GM20431 (cell line): ENCODE results near the gene NTSR1.

Experiments
- in situ Hi-C: fragments of 300-500 bp; cut with MseI, MboI; formaldehyde crosslinking; loops from one replicate; pipeline ENCODE4 v1.15.0; 2020; ENCODE audit warnings: low sequenced_read_pairs; ENCODE audit not compliant: unreplicated experiment

The NTSR1 gene

DNA sequence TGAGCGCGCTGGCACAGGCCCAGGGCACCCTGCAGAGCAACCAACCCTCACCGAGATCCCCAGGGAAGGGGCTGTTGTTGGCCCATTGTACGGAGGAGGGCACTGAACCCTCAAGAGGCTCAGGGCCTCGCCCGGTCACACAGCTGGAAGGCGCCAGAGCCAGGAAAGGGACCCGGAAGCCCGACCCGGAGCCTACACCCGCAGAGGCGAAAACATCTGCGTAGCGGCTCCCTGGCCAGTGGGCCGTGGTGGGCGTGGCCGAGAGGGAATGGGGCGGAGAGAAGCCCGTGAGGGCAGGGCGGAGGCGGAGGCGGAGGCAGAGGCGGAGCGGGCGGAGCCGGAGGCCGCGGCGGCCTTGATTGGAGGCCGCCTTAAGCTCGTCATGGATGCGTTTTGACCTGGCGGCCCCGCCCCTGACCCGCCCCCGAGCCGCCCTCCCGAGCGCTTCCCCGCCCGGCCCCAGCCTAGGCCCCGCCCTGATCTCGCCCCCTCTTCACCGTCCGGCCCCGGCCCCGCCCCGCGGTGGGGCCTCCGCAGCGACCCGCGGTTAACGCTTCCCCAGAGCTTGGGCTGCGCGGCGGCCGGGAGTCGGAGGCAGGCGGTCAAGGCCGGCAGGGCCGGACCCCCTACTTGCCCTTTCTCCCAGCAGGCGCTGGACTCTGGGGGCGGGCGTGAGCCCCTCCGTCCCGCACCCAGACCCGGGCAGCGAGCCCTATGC lies 85.5 kb downstream of the NTSR1 start:
- in situ Hi-C loops: no loop called here

DNA sequence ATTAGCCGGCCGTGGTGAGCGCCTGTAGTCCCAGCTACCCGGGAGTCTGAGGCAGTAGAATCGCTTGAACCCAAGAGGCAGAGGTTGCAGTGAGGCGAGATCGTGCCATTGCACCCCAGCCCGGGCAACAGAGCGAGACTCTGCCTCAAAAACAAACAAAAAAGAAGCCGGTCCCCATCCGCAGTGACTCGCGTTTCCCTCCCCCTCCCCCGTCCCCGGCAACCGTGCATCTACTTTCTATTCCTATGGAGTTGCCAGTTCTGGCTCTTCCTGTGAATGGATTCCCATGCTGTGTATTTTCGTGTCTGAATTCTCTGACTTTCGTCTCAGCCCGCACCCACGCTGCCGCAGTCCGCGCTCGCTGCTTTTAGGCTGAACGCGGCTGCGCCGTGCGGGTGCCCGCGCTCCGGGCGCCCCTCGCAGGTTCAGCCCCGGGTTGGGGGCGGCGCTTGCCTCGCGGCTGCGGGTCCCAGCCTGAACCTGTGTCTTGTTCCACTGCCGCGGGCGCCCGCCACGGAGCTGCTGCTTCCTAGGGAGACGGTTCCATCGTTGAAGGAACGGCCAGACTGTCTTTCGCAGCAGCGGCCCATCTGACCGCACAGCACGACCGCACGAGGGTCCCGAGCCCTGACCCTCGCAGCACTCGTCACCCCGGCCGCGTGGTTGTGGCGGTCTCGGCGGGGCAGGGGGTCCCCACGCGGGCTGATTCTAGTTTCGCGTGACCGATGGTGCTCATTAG lies 86.6 kb downstream of the NTSR1 start:
- in situ Hi-C loops: no loop called here

DNA sequence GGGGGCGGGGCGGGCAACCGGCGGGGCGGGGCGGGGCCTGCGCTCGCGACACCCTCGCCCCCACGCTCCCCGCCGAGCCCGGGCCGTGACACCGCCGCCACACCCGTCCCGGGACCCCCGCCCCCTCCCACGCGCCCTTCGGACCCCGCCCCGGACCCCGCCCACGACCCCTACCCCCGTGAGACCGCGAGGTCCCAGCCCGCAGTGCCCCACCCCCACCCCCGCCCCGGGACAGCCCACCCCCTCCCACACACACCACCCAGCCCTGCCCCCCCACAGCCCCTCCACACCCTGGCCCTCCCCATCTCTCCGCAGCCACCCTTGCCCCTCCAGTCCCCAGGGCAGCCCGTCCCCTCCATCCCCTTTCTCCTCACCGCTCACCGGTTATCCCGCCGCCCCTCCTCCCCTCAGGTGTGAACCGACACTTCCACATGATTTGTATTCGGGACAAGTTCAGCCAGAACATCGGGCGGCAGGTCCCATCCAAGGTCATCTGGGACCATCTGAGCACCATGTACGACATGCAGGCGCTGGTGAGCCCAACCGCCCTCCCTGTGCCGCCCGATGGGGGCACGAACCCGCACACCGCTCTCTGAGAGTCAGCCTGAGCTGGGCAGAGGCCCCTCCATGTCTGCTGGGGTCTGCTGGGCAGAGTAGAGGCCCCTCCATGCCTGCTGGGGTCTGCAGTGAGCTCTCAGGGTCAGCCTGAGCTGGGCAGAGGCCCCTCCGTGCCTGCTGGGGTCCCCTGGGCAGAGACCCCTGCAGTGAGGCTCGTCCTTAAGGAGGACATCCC lies 88.3 kb downstream of the NTSR1 start:
- in situ Hi-C loops: no loop called here

DNA sequence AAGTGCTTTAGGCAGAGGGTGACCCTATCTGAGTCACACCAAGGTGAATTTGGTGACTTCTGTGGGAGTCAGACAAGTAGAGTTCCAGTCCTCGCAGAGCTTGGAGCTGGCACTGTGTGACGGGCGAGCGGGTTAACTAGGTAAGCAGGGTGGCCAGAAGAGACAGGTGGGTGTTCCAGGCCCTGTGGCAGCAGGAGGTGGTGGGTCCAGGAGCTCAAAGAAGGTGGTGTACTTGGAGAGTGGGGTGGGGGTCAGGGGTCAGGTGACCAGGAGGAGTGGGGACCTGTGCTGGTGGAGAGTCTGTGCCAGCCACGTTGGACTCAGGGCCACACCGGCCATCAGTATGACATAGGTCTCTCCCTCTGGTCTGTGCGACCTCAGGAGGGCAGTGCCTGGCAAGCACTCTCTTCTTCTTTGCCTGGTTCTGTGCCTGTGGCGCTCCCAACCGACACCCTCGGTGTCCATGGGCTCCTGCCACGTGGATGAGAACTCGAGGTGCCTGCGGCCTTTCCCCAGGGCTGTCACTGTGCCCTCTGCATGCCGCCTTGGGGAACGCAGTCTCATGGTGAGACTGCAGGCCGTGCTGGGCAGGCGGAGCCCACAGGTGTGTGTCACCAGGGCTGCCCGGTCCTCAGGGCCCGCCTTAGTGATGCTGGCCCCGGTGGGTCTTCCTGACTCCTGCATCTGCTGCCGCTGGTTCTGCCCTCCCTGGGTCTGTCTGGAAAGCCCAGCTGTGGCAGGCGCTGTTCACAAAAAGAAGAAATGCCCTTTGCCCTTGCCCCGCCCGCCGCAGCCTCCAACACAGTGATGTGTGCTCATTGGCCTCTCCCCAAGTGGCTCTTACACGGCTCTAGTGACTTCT lies 89.3 kb downstream of the NTSR1 start:
- in situ Hi-C loops: no loop called here

DNA sequence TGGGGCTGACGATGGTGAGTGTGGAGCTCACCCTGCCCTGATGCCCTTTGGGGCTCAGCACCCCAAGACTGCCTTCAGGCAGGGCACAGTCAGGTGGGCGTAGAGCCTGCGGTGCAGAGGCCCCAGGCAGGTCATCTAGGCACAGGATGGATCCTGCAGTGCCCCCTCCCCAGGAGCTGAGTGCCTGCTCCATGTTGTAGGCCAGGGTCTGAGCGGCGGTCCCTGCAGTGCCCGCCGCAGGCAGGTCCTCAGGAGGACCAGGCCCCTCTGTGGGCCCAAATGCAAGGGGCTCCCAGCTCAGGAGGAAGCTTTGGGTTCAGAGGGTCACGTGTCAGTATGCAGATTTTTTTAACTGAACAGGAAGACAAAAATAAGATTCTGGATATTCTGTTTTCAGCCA lies 90.4 kb downstream of the NTSR1 start:
- in situ Hi-C loops: no loop called here

DNA sequence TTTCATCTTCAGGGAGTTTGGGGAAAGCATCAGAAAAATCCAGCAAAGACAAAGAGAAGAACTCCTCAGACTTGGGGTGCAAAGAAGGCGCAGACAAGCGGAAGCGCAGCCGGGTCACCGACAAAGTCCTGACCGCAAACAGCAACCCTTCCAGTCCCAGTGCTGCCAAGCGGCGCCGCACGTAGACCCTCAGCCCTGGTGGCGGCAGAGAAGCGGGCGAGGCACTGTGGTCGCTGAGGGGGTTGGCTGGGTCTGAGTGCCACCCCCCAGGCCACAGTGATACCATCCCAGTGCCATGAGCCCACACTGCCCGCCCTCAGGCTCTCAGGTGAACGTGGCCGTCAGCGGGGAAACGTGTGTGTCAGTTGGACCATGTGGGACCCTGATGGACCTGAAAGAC lies 90.8 kb downstream of the NTSR1 start:
- in situ Hi-C loops: no loop called here

DNA sequence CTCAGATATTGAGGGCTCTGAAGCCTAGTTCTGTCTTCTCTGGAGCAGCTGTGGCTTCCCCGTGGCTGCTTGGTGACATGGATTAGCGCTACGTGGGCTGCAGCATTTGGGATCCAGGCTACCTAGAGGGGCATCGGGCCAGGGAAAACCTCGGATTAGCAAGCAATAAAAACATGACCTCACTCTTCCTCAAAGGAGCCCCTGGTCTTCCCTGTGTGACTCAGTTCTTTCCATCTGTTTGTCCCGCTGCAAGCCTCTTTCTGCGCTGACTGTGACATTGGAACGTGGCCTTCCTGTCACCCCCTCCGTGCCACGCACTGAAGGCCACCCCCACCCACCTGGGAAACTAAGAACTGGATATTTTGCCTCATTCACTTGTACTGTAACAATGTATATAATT lies 91.2 kb downstream of the NTSR1 start:
- in situ Hi-C loops: no loop called here

DNA sequence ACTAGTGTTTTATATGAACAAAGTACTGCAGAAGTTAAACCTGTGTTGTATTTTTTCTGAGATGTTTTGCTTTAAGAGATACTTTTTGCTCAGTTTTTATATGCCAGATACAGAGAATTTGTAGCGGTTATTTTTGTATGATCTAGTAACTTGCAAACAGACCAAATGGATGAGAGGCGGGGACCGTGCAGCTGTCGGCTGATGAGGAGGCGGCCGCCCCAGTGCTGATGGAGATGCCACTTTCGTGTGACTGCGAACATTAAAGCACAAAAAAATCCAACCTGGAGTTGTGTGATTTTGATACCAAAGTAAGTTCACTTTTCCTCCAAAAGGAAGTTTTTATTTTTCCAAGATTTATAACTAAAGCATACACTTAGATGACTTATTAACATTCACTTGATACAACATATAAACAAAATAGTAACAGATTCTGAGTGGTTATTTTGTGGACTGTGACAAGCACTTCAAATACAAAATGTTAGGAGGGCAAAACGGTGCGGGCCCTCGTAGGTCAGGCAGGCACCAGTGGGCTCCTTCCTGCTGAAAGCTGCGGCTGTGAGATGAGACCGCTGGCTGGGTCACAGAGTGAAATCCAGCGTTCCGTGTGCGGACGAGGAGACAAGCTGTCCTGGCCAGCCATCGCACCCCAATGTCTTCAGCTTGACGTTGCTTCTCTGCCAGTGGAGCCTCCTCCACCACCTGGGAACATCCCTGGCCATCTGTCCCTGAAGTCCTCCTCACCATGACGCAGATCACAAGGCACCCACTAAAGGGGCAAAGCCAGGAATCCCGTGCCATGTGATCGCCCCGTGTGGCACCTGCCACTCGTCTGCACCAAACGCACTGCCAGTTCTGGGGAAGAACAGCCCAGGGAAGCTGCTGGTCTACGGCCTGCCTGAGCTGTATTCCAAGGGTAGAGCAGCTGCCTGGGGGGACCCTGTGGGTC lies 92.0 kb downstream of the NTSR1 start:
- in situ Hi-C loops: no loop called here

DNA sequence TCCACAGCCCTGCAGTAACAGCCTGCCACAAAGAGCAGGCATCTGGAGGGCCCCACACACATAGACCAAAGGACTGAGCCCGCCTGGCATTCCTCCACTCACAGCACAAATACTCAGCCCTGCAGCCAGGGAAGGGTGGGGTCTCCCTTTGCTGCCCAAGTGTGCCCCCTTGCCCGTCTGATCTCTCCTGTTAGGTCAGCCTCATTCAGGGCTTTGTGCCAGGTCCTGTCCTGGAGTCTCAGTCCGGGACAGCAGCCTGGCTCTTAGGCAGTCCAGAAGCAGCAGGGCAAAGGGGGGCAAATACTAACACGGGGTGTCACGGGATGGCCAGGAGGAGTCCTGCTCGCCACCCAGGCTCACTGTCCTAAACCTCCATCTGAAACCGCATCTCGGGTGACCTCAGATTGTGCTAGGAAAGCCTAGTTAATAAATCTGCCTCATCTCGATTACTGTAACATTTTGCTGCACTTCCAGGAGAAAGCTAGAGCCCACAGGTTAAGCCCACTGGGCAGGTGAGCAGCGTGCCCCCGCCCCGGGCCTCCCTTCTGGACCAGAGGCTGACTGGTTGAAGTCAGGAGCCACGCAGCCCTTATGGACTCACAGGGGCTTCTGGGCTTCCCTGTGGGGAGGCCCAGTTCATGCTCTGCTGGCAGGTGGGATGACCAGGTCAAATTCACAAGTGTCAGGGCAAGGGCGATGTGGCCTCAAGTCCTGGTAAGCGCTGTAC lies 92.8 kb downstream of the NTSR1 start:
- in situ Hi-C loops: no loop called here

DNA sequence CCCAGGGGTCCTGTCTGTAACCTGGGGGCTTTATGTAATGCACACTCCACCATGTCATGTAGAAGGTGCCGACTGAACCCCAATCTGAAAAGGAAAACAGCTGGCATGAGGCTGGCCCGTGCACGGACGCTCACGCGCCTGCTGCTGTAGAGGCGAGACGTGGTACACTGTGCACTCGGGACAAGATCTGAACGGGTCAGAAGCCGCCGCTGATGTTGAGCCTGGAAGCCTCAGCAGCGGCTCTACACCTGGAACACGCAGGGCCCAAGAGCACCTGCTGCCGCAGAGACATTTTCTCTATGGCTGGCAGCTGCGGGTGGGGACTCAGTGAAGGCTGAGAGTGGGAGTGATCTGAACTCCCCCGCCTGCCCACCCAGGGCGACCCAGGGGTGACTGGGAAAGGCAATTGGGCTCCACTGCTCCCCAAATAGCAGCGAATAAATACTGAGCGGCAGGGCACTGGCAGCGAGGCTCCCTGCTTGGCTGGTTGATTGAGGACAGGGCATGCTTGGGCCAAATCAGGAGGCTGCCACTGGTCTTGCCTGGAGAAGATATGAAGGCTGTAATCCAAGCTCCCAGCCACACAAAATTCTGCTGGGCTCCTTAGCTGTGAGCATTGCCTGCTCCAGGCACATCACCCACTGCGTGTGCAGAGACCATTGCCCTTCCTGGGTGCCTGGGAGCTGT lies 93.5 kb downstream of the NTSR1 start:
- in situ Hi-C loops: no loop called here

DNA sequence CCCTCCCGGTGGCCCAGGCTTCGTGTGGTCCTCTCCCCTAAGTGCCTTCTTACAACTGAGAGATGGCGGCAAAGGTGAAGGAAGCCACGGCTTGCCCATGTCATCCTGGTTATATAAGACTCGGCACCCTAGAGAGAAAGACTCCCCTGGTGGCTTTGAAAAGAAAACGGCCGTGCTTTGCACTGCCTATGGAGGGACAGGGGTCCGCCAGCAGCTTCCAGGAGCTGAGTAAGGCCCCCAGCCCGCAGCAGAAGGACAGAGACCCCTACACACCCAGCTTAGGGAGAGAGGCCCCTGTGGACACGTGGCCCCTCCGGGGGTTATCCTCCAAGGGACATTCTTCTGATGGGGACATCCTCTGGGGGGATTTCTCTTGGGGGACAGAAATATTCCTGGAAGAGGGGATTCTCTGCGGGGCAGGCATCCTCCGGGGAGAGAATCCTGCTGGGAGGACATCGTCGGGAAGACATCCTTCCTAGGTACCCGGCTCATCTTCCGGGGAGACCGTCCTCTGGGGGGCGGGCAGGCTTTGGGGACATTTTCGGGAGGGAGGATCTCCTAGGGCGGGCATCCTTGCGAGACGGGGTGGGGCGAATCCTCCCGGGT lies 95.5 kb downstream of the NTSR1 start:
- in situ Hi-C loops: no loop called here

DNA sequence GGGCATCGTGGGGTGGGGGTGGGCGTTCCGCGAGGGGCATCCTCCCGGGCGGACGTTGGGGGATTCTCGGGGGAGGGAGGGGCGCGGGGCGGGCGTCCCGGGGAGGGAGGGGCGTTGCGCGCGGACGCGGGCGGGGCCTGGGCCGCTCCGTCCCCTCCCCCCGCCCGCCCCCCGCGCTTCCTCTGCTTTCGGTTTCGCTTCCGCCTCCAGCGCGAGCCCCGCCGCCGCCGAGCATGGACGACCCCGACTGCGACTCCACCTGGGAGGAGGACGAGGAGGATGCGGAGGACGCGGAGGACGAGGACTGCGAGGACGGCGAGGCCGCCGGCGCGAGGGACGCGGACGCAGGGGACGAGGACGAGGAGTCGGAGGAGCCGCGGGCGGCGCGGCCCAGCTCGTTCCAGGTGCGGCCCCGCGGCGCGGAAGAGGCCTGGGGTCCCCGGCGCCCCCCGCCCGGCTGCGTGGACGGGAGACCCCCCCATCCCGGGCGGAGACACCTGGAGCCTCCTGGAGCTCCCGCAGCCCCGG lies 96.1 kb downstream of the NTSR1 start, which contains the start of gene OGFR:
Gene OGFR (plus strand): TSS at position 209 of the 528 bp plus-strand sequence. CDS start 25 bp downstream, at position 234.
- in situ Hi-C loops: no loop called here

DNA sequence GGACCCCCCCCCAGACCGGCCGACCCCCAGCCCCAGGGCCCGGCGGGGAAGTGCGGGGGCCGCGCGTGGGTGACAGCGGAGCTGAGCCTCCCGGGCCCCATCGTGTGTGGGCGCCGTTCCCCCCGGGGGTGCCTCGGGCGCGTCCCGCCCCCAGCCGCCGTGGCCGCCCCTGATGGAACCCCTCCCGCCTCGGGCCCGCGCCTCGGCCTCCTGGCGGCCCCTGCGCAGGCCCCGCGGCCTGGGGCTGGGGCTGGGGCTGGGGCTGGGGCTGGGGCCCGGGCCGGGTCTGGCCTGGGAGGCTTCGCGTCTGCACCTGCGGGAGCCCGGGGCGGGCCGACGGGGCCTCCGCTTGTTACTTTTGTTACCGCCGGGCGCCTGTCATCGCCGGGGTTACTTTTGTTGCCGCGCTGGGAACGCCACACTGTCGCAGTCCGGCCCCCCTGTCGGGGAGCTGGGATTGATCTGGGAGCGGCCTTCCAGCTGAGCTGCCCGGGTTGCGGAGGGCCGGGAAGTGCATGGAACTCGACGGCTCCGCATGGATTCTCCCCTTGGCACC lies 96.6 kb downstream of the NTSR1 start:
- in situ Hi-C loops: no loop called here

DNA sequence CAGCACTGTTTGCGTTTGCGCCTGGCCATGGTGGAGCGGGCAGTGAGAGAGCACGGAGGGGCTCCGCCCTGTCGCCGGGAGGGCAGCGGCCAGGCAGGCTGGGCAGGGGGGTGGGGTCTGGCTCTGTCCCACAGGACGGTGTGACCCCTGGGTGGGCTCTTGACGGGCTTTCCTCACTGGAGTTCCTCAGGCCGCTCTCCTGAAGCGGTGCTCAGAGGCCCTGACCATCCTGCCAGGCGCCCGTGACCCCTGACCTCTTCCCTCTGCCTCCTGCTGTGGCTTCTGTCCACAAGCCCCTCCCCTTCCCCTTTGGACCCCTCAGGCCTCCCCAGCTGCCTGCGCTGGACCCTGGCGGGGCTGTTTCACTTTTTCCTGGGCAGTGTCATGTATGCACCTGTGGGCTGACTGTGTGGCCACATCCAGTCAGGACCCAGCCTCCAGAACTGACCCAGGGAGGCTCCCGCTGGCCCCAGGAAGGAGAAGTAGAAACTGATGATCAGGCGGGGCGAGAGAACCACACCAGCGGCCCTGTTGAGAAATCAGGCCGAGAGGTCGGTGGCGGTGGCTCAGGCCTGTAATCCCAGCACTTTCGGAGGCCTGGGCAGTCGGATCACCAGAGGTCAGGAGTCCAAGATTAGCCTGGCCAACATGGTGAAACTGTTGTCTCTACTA lies 97.2 kb downstream of the NTSR1 start:
- in situ Hi-C loops: no loop called here

DNA sequence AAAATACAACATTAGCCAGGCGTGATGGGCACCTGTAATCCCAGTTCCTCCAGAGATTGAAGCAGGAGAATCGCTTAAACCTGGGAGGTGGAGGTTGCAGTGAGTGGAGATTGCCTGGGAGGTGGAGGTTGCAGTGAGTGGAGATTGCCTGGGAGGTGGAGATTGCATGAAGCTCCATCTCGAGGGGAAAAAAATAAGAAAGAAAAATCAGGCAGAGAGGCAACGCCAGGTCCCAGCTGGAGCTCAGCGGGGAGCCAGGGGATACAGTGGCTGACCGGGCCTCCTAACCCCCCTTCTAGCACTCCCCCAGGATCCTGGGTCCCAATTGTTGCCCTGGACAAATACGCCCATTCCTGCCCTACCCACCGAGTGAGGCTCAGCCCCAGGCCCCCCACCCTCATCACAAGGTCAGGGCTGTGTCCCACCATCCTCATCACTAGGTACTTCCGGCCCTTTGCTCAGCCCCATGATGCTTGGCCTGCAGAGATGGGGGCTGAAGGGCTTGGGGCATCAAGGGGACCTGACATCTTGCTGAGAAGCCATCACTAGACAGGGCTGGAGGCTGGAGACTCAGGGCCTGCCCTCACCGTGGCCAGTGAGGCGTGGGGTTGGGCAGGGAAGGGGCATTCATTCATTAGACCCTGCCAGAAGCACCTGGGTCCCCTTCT lies 97.9 kb downstream of the NTSR1 start:
- in situ Hi-C loops: no loop called here
